ENCODE data around the gene LYPD6B. TPM values are rescaled to one million over a fixed set of nuclear protein-coding genes. Genes with fewer than 3 reads are reported as not detected.

LYPD6B gene
- total RNA-seq, 4 donors from 2014 or later = 3.1 to 9.2 (median 7.6) TPM

DNA sequence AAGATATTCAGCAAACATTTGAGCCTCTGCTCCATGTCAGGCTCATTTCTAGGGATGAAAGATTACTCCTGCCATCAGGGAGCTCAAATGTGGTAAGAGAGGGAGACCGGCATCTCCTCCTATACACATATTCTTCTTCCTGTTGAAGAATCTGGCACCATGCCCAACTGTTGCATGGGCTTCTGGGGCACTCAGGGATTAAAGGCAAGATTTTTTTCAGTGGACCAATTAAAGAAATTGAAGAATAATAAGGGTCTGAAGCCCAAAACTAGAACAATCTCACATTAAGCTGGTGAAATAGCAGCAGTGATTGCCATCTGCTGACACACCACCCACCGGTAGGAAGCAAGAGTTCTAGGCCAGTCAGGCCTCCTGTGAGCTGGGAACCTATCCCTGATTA lies 146.5 kb downstream of the LYPD6B start:
- Histone ChIP-seq H3K36me3 (no peaks in the 10 kb centered on the region), H3K4me3 (no peak overlapping the region), H3K9me3 (no peaks in the 10 kb centered on the region), H3K27ac (no peak overlapping the region), H3K4me1 (no peaks in the 10 kb centered on the region), H3K27me3 (no peaks in the 10 kb centered on the region)
- WGBS, 2 donors = 64 to 76% methylated on average over 2 of the region's 2 CpGs
- DNase-seq = no peak
- intact Hi-C loops (cut with DNase I) = no loop called here
- TF ChIP-seq POLR2A (IDR thresholded peaks at IDR 0.05) = no peak
- TF ChIP-seq, protein P1, sequence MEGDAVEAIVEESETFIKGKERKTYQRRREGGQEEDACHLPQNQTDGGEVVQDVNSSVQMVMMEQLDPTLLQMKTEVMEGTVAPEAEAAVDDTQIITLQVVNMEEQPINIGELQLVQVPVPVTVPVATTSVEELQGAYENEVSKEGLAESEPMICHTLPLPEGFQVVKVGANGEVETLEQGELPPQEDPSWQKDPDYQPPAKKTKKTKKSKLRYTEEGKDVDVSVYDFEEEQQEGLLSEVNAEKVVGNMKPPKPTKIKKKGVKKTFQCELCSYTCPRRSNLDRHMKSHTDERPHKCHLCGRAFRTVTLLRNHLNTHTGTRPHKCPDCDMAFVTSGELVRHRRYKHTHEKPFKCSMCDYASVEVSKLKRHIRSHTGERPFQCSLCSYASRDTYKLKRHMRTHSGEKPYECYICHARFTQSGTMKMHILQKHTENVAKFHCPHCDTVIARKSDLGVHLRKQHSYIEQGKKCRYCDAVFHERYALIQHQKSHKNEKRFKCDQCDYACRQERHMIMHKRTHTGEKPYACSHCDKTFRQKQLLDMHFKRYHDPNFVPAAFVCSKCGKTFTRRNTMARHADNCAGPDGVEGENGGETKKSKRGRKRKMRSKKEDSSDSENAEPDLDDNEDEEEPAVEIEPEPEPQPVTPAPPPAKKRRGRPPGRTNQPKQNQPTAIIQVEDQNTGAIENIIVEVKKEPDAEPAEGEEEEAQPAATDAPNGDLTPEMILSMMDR (IDR thresholded peaks at IDR 0.05) = no peak

- TF ChIP-seq, protein P1 (IDR thresholded peaks at IDR 0.05) = no peak
- TF ChIP-seq POLR2A (IDR thresholded peaks at IDR 0.05) = no peak
- no peak overlapping the region for H3K4me3 ChIP-seq
- H3K36me3 ChIP-seq = no peaks in the 10 kb centered on the region
- H3K27me3 ChIP-seq = no peaks in the 10 kb centered on the region
- H3K27ac ChIP-seq = no peak overlapping the region
- no peak for DNase-seq
- no peaks in the 10 kb centered on the region for H3K4me1 ChIP-seq
- intact Hi-C loops (cut with DNase I) = no loop called here
- 75 to 80% methylated on average over 5 of the region's 5 CpGs for WGBS, 2 donors
- H3K9me3 ChIP-seq = no peaks in the 10 kb centered on the region
These were observed 147.5 kb downstream of the LYPD6B start for GRCh38 chr2:149185942-149186490.

DNA sequence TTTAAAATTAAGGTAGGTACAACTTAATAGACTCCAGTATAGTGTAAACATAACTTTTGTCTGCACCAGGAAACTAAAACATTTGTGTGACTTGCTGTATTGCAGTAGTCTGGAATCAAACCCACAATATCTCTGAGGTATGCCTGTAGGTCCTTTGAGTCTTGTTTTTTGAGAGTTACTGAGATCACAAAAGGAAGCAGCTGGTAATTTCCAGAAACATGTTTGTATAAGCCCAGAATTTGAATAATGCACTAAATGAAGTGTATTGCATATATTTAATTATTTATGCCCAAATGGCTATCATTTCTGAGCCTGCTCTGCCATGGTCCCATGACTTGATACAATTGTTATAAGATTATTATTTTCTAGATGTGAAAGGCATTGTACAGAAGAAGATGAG lies 148.6 kb downstream of the LYPD6B start:
- TF ChIP-seq, protein P1 (IDR thresholded peaks at IDR 0.05) = no peak
- TF ChIP-seq POLR2A (IDR thresholded peaks at IDR 0.05) = no peak
- intact Hi-C loops (cut with DNase I) = no loop called here
- Histone ChIP-seq H3K4me3 (no peak overlapping the region), H3K27me3 (no peaks in the 10 kb centered on the region), H3K9me3 (no peaks in the 10 kb centered on the region), H3K4me1 (no peaks in the 10 kb centered on the region), H3K27ac (no peak overlapping the region), H3K36me3 (no peaks in the 10 kb centered on the region)
- no peak for DNase-seq

GRCh38 chr2:149188291-149188690 lies 149.8 kb downstream of the LYPD6B start:
- TF ChIP-seq, protein P1 (IDR thresholded peaks at IDR 0.05) = no peak
- no peak for TF ChIP-seq POLR2A (IDR thresholded peaks at IDR 0.05)
- intact Hi-C loops (cut with DNase I) = no loop called here
- H3K9me3 ChIP-seq = no peaks in the 10 kb centered on the region
- DNase-seq = no peak
- H3K27ac ChIP-seq = no peak overlapping the region
- 21 to 56% methylated on average over 1 of the region's 1 CpG for WGBS, 2 donors
- H3K4me3 ChIP-seq = no peak overlapping the region
- no peaks in the 10 kb centered on the region for H3K27me3 ChIP-seq
- no peaks in the 10 kb centered on the region for H3K36me3 ChIP-seq
- H3K4me1 ChIP-seq = no peaks in the 10 kb centered on the region

DNA sequence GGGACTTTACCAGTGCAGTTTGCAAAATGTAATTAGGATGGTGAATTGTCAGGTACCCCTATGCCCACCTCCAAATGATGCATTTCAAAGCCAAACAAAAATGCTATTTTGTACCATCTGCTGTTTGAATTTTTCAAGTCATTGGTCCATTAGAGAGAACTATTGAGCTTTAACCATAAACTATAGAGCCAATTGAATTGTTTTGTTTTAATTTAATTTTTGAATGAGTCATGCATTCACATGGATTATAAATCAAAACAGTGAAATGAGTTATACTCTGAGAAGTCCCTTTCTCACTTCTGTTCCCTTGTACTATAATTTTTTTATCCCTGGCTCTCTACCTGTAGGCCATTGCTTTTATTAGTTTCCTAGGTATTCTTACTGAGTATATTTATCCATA lies 151.3 kb downstream of the LYPD6B start:
- no peak for DNase-seq
- Histone ChIP-seq H3K4me3 (no peak overlapping the region), H3K27ac (no peak overlapping the region), H3K4me1 (no peaks in the 10 kb centered on the region), H3K36me3 (no peaks in the 10 kb centered on the region), H3K9me3 (no peaks in the 10 kb centered on the region), H3K27me3 (no peaks in the 10 kb centered on the region)
- intact Hi-C loops (cut with DNase I) = no loop called here
- TF ChIP-seq POLR2A (IDR thresholded peaks at IDR 0.05) = no peak
- TF ChIP-seq, protein P1 (IDR thresholded peaks at IDR 0.05) = no peak
